Measurements from ENCODE around the gene CTNNBL1.
"Not testable (repeated sequence)": the region's sequence is repeated elsewhere in the genome, so short reads cannot be mapped to it uniquely, and the experiment has no call there.

Gene CTNNBL1, protein sequence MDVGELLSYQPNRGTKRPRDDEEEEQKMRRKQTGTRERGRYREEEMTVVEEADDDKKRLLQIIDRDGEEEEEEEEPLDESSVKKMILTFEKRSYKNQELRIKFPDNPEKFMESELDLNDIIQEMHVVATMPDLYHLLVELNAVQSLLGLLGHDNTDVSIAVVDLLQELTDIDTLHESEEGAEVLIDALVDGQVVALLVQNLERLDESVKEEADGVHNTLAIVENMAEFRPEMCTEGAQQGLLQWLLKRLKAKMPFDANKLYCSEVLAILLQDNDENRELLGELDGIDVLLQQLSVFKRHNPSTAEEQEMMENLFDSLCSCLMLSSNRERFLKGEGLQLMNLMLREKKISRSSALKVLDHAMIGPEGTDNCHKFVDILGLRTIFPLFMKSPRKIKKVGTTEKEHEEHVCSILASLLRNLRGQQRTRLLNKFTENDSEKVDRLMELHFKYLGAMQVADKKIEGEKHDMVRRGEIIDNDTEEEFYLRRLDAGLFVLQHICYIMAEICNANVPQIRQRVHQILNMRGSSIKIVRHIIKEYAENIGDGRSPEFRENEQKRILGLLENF

DNA sequence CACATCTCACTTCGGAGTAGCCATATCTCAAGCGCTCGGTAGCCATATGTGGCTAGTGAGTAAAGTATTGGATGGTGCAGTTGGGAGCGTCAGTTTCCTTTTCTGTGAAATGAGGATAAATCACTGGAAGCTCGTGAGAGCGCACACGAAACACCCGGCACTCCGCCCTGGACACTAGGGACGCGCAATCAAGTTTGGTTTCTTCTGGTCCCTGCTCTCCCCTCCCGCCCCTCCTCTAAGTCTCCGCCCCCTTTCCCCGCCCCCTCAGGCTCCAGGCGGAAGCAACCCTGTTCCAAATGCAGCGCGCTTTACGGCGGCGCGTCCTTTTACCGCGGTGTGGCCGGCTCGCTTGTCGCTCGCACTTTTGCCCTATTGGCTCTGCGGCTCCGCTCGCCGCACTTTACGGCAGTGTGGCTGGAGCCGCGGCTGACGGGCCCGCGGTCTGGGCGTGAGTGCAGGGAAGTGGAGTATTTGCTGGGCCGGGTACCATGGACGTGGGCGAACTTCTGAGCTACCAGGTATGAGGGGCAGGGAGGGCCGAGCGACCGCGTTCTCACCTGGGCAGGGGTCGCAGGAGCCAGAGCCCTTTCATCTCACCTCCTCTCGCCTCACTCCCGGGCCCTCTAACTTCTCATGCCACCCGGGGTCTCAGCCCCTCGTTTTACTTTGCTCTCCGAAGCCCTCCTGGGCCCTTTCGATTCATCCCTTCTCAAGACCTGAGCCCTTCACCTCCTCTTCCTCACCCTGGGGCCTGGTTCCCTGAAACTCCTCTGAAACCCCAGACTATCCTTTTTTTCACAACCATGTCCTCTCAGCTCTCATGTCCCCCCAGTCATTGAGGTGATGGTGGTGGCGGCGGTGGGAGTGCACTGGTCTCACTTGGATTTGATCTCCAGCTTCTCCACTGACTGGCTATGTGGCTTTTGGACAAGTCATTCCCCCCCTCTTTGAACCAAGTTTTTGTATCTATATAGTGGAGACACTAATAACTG, at the start of gene CTNNBL1:
TSS of gene CTNNBL1 (plus strand) at position 396 of the 992 bp plus-strand sequence. CDS start at position 489, 93 bp downstream.
- peak; percentile 94 for DNase-seq (ENCODE audit: low read depth)

- no peak for DNase-seq (ENCODE audit: low read depth)
Measured at GRCh38 chr20:37644605-37645004, 49.2 kb upstream of the CTNNBL1 start.

GRCh38 chr20:37647946-37648345, 45.9 kb upstream of the CTNNBL1 start:
- DNase-seq (ENCODE audit: low read depth) = no peak

DNA sequence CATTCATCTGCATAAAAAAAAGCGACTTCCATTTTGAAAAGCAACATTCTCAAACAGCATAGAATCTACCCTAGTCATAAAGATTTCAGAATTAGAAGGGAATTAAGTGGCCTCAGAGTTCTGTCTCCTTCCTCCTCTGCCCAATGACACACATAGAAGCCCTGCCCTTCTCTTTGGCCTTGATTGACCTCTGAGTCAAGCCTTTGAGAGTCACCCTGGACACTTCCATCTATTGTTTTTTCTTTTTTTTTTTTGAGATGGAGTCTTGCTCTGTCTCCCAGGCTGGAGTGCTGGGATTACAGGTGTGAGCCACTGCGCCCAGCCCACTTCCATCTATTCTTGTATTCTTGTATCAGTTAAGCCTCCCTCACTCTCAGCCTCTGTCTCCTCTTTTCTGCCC, 44.8 kb upstream of the CTNNBL1 start:
- DNase-seq (ENCODE audit: low read depth) = no peak

DNA sequence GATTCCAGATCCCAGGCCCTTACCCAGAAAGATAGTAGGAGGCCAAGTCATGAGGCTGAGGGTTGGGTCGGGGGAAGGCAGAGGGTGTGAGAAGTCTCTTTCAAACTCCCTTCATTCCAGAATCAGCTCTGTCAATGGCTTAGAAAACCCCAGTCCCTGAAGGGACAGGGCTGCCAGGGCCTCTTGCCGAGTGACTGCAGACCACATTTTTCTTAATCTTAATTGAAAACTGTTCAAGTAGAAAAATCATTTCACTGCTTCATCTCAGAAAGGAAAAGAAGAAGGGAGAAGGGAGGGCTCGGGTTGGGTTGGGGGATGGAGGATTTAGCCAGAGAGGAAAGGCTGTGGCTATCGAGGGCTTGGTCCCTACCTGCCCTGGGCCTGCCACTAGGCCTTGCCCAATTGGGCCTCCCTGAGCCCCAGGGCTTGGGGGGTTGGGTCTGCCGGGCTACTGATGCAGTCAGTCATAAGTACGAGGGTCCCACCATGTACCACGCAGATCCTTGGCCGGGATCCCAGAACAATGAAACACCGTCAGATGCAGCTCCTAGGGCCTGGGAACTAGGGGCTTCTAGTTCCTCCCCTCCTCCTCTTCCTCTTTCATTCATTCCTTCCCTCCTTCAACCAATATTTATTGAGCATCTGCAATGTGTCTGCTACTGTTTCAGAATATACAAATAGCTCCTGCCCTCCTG, 44.0 kb upstream of the CTNNBL1 start:
- no peak for DNase-seq (ENCODE audit: low read depth)

DNA sequence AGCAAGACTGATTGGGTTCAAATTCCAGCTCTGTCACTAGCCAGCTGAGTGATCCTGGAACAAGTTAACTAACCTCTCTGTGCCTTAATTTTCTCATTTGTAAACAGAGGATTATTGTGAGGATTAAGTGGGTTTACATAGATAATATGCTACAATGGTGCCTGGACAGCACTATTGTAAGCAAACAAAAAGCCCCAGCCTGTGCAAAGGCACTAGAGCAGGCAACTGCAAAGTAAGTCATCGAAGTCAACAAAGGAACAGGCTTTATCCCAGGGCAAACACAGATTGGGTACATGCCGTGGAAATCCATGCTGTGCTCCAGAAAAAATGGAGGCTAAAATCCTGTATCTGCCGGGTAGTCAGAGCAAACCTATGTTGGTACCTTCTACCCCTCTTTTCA, 43.2 kb upstream of the CTNNBL1 start:
- DNase-seq (ENCODE audit: low read depth) = no peak

DNA sequence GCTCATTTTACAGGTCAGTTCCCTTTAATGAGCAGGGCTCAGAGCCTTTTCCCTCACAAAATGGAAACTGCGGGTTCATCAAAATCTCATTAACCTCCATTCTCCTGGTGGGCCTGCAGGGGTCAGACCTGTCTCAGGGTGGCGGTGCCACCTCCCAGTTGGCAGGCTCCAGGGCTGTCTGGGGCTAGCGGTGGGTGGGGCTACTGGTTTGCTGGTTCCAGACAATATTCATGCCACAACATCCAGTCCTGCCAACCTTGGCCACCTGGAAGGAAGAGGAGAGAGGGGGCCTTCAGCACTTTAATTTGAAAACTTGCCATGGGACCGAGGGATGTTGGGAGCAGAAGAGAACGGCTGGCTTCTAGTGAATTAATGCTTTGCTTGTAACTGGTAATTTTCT, 41.9 kb upstream of the CTNNBL1 start:
- DNase-seq (ENCODE audit: low read depth) = no peak

DNA sequence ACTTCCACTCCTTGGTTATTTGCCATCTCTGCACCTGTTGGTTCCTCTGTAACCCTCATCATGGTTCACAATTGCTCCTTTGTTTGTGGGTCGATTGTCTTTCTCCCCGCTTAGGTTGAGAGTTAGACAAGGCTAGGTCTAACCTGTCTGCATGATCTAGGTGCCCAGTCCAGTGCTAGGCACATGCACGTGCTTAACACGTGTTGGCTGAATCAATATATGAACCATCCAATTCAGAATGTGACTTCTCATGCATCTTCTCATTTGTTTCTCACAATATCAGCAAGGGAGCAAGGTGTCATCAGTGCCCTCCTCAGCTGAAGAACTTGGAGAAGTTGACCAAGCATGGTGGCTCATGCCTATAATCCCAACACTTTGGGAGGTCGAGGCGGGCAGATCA, 36.9 kb upstream of the CTNNBL1 start:
- no peak for DNase-seq (ENCODE audit: low read depth)

GRCh38 chr20:37657924-37658804, 35.7 kb upstream of the CTNNBL1 start:
- no peak for DNase-seq (ENCODE audit: low read depth)

- DNase-seq (ENCODE audit: low read depth) = no peak
Measured at GRCh38 chr20:37661519-37661918, 32.3 kb upstream of the CTNNBL1 start.

DNA sequence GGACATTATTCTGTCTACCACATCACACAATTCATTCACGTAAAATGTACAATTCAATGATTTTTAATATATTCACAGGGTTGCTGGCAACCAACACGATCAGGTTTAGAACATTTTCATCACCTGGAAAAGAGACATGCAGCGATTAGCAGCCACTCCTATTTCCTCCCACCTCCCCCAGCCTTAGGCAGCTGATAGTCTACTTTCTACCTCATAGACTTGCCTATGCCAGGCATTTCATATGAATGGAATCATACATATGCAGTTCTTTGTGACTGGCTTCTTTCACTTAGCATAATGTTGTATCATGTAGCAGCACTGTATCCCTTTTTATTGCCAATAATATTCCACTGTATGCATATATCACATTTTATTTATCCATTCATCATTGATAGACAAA, 31.5 kb upstream of the CTNNBL1 start:
- no peak for DNase-seq (ENCODE audit: low read depth)

- DNase-seq (ENCODE audit: low read depth) = not testable (repeated sequence)
Measured at GRCh38 chr20:37664595-37664994, 29.2 kb upstream of the CTNNBL1 start.

- no peak for DNase-seq (ENCODE audit: low read depth)
Measured at GRCh38 chr20:37668166-37668565, 25.7 kb upstream of the CTNNBL1 start.

DNA sequence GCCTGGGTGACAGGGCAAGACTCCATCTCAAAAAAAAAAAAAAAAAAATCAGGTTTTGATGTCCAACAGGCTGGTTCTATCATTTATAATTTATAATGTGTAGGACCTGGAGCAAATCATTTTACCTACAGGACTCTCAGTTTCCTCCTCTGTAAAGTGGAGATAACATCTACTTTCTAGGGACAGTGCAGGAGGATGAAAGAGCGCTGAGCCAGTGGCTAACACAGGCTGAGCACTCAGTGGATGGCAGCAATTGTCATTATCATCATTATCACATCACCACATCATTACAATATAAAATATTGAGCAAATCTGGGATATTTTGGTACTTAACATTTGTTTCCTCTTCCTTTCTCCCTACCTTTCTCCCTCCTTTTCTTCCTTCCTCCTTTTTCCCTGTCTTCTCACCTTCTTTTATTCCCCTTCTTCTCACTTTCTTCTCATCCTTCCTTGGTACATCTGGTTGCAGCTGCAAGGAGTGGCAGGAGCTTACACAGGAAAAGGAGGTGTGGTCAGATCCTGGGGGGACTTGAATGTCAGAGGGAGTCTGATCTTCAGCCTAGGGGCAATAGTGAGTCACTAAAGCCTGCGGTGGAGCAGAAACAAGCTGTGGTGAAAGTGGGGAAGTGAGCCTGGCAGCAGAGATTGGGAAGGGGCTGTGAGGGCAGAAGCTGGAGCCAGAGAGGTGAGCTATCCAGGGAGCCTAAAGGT, 24.6 kb upstream of the CTNNBL1 start:
- no peak for DNase-seq (ENCODE audit: low read depth)

- DNase-seq (ENCODE audit: low read depth) = no peak
Measured at GRCh38 chr20:37669773-37670236, 24.0 kb upstream of the CTNNBL1 start.

GRCh38 chr20:37670351-37670791, 23.5 kb upstream of the CTNNBL1 start:
- DNase-seq (ENCODE audit: low read depth) = no peak

- no peak for DNase-seq (ENCODE audit: low read depth)
Measured at GRCh38 chr20:37672143-37672542, 21.7 kb upstream of the CTNNBL1 start.

GRCh38 chr20:37673444-37673843, 20.4 kb upstream of the CTNNBL1 start:
- DNase-seq (ENCODE audit: low read depth) = no peak

GRCh38 chr20:37676440-37676839, 17.4 kb upstream of the CTNNBL1 start:
- no peak for DNase-seq (ENCODE audit: low read depth)

Measured in stimulated activated CD8-positive, alpha-beta memory T cell treated with anti-CD3 and anti-CD28 coated beads, Interleukin-12 subunit alpha, Interleukin-12 subunit beta, amount 100 ng/mL, for 4 hours (primary cell).